PC-9 (cell line): ENCODE results near the gene PEX26.

Source experiments
- CTCF ChIP-seq: fragments of 200-600 bp; sonication (generic); conservative IDR thresholded peaks from 2 replicates; pipeline ENCODE4 v1.6.1; 2017; ENCODE audit warnings: mixed run types, antibody characterized with exemption, mild to moderate bottlenecking, moderate library complexity
- EZH2 ChIP-seq: fragments of 200-600 bp; sonication (generic); IDR thresholded peaks from 2 replicates; pipeline ENCODE4 v1.8.0; 2017; ENCODE audit warnings: antibody characterized with exemption, low read depth

GRCh38 chr22:18091478-18091877, 13.7 kb downstream of the PEX26 start:
- TF ChIP-seq CTCF (no peak), EZH2 (no peak)
